GM19463 (cell line): Measurements from ENCODE around the gene LTV1.
"Not testable (repeated sequence)": the region's sequence is repeated elsewhere in the genome, so short reads cannot be mapped to it uniquely, and the experiment has no call there.

Experiments
- ATAC-seq: cut with Tn5 transposase; IDR thresholded peaks from one replicate; pipeline ENCODE4 v1.9.1; 2021; ENCODE audit warnings: mild to moderate bottlenecking, moderate library complexity; ENCODE audit not compliant: unreplicated experiment

Gene LTV1

DNA sequence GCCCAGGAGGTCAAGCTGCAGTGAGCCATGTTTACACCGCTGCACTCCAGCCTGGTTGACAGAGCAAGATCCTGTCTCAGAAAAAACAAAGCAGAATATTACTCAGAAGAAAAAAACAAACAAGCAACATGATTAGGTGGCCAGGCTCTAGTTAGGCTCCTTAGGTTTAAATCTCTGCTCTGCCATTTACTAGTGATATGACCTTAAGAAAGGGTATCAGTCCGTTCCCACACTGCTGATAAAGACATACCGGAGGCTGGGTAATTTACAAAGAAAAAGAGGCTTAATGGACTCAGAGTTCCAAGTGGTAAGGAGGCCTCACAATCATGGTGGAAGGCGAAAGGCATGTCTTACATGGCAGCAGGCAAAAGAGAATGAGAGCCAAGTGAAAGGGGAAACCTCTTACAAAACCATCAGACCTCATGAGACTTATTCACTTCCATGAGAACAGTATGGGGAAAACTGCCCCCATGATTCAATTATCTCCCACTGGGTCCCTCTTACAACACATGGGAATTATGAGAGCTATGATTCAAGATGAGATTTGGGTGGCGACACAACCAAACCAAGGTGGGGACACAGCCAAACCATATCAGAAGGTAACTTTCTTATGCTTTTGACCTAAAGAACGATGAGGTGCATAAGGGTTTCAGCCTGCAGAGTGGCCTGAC lies 2.4 kb upstream of the LTV1 start:
- no peak for ATAC-seq

- no peak for ATAC-seq
Observed at GRCh38 chr6:143842461-143842901, 657 bp upstream of the LTV1 start.

- ATAC-seq: no peak
Observed at GRCh38 chr6:143843677-143843999, 500 bp downstream of the LTV1 start.

- no peak for ATAC-seq
Observed at GRCh38 chr6:143844006-143844405, 868 bp downstream of the LTV1 start.

- no peak for ATAC-seq
Observed at GRCh38 chr6:143845033-143845432, 1.9 kb downstream of the LTV1 start.

DNA sequence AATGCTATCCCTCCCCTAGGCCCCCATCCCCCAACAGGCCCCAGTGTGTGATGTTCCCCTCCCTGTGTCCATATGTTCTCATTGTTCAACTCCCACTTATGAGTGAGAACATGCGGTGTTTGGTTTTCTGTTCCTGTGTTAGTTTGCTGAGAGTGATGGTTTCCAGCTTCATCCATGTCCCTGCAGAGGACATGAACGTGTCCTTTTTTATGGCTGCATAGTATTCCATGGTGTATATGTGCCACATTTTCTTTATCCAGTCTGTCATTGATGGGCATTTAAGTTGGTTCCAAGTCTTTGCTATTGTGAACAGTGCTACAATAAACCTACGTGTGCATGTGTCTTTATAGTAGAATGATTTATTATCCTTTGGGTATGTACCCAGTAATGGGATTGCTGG lies 8.6 kb downstream of the LTV1 start:
- ATAC-seq: not testable (repeated sequence)

GRCh38 chr6:143855057-143855456 lies 11.9 kb downstream of the LTV1 start:
- not testable (repeated sequence) for ATAC-seq

DNA sequence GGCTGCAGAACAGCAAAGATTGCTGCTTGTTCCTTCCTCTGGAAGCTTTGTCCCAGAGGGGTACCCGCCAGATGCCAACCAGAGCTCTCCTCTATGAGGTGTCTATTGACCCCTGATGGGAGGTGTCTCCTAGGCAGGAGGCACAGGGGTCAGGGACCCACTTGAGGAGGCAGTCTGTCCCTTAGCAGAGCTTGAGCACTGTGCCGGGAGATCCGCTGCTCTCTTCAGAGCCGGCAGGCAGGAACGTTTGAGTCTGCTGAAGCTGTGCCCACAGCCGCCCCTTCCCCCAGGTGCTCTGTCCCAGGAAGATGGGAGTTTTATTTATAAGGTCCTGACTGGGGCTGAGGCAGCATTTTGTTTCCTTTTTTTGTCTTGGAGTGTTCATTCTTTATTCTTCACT lies 13.6 kb downstream of the LTV1 start:
- ATAC-seq: not testable (repeated sequence)

DNA sequence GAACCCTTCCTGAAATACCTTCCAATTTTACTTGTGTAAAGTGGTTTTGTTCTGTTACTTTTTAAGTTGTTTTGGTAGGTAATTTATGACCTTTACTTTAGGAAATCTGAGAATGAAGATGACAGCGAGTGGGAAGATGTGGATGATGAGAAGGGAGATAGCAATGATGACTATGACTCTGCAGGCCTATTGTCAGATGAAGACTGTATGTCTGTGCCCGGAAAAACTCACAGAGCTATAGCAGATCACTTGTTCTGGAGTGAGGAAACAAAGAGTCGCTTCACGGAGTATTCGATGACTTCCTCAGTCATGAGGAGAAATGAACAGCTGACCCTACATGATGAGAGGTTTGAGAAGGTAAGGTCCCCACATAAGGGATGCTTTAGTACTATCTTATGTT lies 14.5 kb downstream of the LTV1 start:
- ATAC-seq: no peak

DNA sequence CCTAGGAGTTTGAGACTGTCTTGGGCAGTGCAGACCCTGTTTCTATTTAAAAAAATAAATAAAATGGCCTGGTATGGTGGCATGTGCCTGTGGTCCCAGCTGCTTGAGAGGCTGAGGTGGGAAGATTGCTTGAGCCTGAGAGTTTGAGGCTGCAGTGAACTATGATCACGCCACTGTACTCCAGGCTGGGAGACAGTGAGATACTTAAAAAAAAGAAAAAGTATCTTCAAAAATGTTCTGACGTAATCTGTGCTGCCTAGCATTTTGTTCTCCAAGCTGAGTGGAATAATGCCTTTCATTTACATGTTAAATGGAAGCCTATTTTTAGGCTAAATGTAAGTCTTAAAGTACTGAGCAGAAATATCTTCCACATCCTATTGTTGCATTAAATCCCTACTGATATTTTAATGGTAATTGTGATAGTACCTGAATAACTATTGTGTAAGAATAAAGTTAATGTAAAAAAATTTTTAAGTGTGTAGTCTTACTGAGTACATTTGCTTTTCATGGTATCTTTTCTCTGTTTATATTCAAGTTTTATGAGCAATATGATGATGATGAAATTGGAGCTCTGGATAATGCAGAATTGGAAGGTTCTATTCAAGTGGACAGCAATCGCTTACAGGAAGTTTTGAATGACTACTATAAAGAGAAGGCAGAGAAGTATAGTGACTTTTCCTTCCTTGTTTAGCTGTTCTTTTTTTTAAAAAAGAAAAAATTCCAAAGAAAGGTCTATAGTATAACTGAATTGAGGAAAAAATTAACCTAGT lies 16.9 kb downstream of the LTV1 start:
- no peak for ATAC-seq

GRCh38 chr6:143863771-143864170 lies 20.6 kb downstream of the LTV1 start:
- no peak for ATAC-seq

- ATAC-seq: no peak
Observed at GRCh38 chr6:143864234-143864633, 21.1 kb downstream of the LTV1 start, which contains the start of gene ZC2HC1B. ZC2HC1B (plus strand) TSS chr6:143864474; CDS start chr6:143864540, 66 bp downstream.

GRCh38 chr6:143867236-143867635 lies 24.1 kb downstream of the LTV1 start:
- ATAC-seq: no peak

DNA sequence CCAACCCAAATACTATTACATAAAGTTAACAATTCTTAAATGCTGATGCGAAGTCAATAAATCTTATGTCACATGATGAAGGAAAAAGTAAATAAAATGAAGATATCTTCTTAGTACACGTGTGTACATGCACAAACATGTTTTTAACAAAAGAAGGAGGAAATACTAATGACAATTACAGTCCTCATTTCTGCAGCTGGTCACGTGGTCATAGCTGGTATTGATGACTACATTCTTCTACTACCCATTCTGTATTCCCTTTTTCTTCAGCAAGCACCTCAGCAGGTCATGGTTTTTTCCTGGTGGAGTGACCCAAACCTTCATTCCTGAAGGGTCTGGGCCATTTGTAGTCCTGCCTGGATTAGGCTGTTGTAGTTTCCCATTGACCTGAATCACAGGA lies 25.7 kb downstream of the LTV1 start:
- not testable (repeated sequence) for ATAC-seq

DNA sequence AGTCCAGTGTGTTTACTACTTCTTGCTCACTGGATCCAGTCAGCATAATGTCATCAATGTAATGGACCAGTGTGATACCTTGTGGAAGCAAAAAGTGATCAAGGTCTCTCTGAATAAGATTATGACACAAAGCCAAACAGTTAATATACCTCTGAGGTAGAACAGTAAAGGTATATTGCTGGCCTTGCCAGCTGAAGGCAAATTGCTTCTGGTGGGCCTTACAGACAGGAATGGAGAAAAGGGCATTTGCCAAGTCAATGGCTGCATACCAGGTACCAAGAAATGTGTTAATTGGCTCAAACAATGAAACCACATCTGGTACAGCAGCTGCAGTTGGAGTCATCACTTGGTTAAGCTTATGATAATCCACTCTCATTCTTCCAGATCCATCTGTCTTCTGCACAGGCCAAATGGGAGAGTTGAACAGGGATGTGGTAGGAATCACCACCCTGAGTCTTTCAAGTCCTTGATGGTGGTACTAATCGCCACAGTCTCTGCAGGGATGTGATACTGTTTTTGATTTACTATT lies 28.1 kb downstream of the LTV1 start:
- not testable (repeated sequence) for ATAC-seq

GRCh38 chr6:143872201-143872600 lies 29.1 kb downstream of the LTV1 start:
- ATAC-seq: peak; percentile 97

DNA sequence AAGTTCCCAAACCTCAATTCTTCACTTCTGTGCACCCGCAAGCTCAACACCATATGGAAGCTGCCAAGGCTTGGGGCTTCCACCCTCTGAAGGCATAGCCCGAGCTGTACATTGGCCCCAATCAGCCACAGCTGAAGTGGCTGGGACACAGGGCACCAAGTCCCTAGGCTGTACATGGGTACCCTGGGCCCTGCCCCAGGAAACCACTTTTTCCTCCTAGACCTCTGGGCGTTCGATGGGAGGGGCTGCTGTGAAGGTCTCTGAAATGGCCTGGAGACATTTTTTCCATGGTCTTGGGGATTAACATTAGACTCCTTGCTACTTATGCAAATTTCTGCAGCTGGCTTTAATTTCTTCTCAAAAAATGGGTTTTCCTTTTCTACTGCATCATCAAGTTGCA lies 30.5 kb downstream of the LTV1 start:
- ATAC-seq: not testable (repeated sequence)

GRCh38 chr6:143874503-143874902 lies 31.4 kb downstream of the LTV1 start:
- ATAC-seq: not testable (repeated sequence)

GRCh38 chr6:143877584-143878271 lies 34.6 kb downstream of the LTV1 start:
- ATAC-seq: no peak

DNA sequence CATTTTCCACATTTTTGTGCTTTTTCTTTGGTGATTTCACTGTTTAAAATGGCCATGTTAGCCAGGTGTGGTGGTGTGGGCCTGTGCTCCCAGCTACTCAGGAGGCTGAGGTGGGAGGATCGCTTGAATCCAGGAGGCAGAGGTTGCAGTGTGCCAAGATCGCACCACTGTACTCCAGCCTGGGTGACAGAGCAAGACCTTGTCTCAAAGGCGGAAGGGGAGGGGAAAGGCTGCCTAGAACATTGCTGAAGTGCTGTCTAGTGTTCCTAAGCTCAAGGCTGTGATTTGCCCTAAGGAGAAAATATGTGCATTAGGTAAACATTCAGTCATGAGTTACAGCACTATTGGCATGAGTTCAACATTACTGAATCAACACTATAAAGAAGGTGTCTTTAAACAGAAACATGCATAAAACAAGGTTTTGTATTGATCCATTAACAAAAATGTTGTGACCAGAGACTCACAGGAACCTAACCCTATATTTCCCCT lies 35.2 kb downstream of the LTV1 start:
- ATAC-seq: no peak

DNA sequence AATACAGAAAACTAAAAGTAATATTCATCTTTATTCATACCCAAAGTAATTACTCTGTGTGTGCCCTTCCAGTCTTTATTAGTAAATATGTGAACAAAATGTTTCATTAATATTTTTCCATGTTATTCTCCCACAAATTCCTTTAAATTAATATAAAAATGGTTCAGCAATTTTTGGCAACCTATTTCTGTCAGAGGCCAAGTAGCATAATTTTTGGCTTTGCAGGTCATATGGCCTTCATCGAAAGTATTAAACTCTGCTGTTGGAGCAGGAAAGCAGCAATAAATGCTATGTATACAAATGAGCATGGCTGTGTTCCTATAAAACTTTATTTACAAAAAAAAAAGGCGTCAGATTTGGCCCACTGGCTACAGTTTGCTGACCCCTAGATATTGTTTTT lies 37.3 kb downstream of the LTV1 start:
- ATAC-seq: no peak
